ENCODE measurements around the gene CASP3. TPM values are rescaled to one million over a fixed set of nuclear protein-coding genes. Genes with fewer than 3 reads are reported as not detected.
A peak's percentile ranks its signal among the peaks of the same experiment; 100 is the strongest.
"Not testable (repeated sequence)": the region's sequence is repeated elsewhere in the genome, so short reads cannot be mapped to it uniquely, and the experiment has no call there.

CASP3 gene
- total RNA-seq, 4 donors from 2014 or later, result 6.2 to 147 (median 35.1) TPM

DNA sequence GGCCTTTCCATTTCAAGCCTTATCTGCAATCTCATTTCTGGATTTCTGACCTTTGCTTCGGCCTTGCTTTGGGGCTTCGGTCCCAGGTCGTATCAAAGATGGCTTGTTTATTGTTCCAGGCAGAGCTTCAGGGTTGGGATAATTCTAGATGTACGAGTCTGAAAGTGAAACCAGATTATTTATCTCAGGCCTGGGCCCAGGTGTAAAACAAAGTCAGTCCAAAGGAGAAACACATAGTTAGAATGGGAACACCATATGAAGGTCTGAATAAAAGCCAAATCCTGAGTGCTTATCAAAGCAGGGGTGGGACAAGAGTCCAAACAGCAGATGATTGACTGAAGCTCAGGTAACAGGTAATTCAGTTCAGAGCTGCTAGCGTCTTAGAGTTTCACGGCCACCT lies 17.4 kb upstream of the CASP3 start:
- no peaks in the 10 kb centered on the region for H3K27me3 ChIP-seq
- no peak for TF ChIP-seq EP300 (IDR thresholded peaks at IDR 0.05; ENCODE audit: low read depth)
- no peak for TF ChIP-seq POLR2A (IDR thresholded peaks at IDR 0.05)
- TF ChIP-seq, protein P1, sequence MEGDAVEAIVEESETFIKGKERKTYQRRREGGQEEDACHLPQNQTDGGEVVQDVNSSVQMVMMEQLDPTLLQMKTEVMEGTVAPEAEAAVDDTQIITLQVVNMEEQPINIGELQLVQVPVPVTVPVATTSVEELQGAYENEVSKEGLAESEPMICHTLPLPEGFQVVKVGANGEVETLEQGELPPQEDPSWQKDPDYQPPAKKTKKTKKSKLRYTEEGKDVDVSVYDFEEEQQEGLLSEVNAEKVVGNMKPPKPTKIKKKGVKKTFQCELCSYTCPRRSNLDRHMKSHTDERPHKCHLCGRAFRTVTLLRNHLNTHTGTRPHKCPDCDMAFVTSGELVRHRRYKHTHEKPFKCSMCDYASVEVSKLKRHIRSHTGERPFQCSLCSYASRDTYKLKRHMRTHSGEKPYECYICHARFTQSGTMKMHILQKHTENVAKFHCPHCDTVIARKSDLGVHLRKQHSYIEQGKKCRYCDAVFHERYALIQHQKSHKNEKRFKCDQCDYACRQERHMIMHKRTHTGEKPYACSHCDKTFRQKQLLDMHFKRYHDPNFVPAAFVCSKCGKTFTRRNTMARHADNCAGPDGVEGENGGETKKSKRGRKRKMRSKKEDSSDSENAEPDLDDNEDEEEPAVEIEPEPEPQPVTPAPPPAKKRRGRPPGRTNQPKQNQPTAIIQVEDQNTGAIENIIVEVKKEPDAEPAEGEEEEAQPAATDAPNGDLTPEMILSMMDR (IDR thresholded peaks at IDR 0.05), result no peak
- TF ChIP-seq POLR2AphosphoS5 (IDR thresholded peaks at IDR 0.05), result no peak
- in situ Hi-C loops (cut with MboI; ENCODE audit: low pct_ligation_motif_present in 1 of 4, low pct_unique_long_range_greater_than_20kb in 1 of 4, low sequenced_read_pairs in 3 of 4) (no loop called here), intact Hi-C loops (cut with DNase I; ENCODE audit: low total_unique reads) (no loop called here)
- no peaks in the 10 kb centered on the region for H3K9me3 ChIP-seq
- no peak for DNase-seq
- peak overlapping the region; percentile 60 to 80 (median 67) for H3K27ac ChIP-seq
- H3K4me3 ChIP-seq, result peak overlapping the region in 1 of 4 donors; percentile 2
- no peaks in the 10 kb centered on the region for H3K36me3 ChIP-seq
- H3K4me1 ChIP-seq, result peaks cover 0 to 20% (median 5%) of the 10 kb centered on the region in 4 donors
- WGBS, 2 donors (ENCODE audit: low coverage in 1 of 2), result 48 to 54% methylated on average over 6 of the region's 6 CpGs

- WGBS, 2 donors (ENCODE audit: low coverage in 1 of 2), result 72 to 73% methylated on average over 5 to 6 of the region's 6 CpGs
- Histone ChIP-seq H3K27me3 (no peaks in the 10 kb centered on the region), H3K36me3 (peaks cover 0 to 5% (median 0%) of the 10 kb centered on the region in 4 donors), H3K9me3 (no peaks in the 10 kb centered on the region), H3K27ac (no peak overlapping the region), H3K4me1 (peaks cover 0 to 20% (median 5%) of the 10 kb centered on the region in 4 donors), H3K4me3 (no peak overlapping the region)
- TF ChIP-seq EP300 (IDR thresholded peaks at IDR 0.05; ENCODE audit: low read depth), result no peak
- TF ChIP-seq POLR2A (IDR thresholded peaks at IDR 0.05), result no peak
- no peak for TF ChIP-seq POLR2AphosphoS5 (IDR thresholded peaks at IDR 0.05)
- TF ChIP-seq, protein P1 (IDR thresholded peaks at IDR 0.05), result no peak
- no peak for DNase-seq
- in situ Hi-C loops (cut with MboI; ENCODE audit: low pct_ligation_motif_present in 1 of 4, low pct_unique_long_range_greater_than_20kb in 1 of 4, low sequenced_read_pairs in 3 of 4), result no loop called here
- intact Hi-C loops (cut with DNase I; ENCODE audit: low total_unique reads), result no loop called here
Observed at GRCh38 chr4:184664445-184665210, 15.4 kb upstream of the CASP3 start.

DNA sequence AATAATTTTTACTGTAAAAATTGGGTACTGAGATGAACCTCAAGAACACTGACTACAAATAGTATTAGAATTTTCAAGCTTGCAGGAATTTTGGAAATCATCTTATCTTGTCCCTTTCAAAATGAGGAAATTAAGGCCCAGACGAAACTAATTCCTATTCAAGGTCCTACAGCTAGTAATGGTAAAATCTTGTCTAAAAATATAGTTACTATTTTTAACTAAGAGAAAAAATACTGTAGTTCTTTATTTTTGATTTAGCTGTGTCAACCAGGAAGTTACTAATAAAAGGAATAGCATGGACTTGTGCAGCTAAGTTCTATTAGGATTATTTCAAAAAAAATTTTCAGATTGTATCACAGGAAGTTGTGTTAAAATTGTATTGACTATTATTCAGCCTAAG lies 13.0 kb upstream of the CASP3 start:
- 75 to 77% methylated on average over 1 of the region's 1 CpG for WGBS, 2 donors (ENCODE audit: low coverage in 1 of 2)
- in situ Hi-C loops (cut with MboI; ENCODE audit: low pct_ligation_motif_present in 1 of 4, low pct_unique_long_range_greater_than_20kb in 1 of 4, low sequenced_read_pairs in 3 of 4) (no loop called here), intact Hi-C loops (cut with DNase I; ENCODE audit: low total_unique reads) (no loop called here)
- TF ChIP-seq EP300 (IDR thresholded peaks at IDR 0.05; ENCODE audit: low read depth), result no peak
- TF ChIP-seq POLR2A (IDR thresholded peaks at IDR 0.05), result no peak
- no peak for TF ChIP-seq POLR2AphosphoS5 (IDR thresholded peaks at IDR 0.05)
- Histone ChIP-seq H3K27me3 (no peaks in the 10 kb centered on the region), H3K4me1 (peaks cover 0 to 9% (median 4%) of the 10 kb centered on the region in 4 donors), H3K27ac (no peak overlapping the region), H3K9me3 (no peaks in the 10 kb centered on the region), H3K36me3 (peaks cover 0 to 8% (median under 1%) of the 10 kb centered on the region in 4 donors), H3K4me3 (no peak overlapping the region)
- no peak for DNase-seq

- TF ChIP-seq EP300 (IDR thresholded peaks at IDR 0.05; ENCODE audit: low read depth) (no peak), POLR2A (IDR thresholded peaks at IDR 0.05) (no peak), POLR2AphosphoS5 (IDR thresholded peaks at IDR 0.05) (no peak)
- TF ChIP-seq, protein P1 (IDR thresholded peaks at IDR 0.05), result no peak
- no peaks in the 10 kb centered on the region for H3K9me3 ChIP-seq
- in situ Hi-C loops (cut with MboI; ENCODE audit: low pct_ligation_motif_present in 1 of 4, low pct_unique_long_range_greater_than_20kb in 1 of 4, low sequenced_read_pairs in 3 of 4) (no loop called here), intact Hi-C loops (cut with DNase I; ENCODE audit: low total_unique reads) (no loop called here)
- no peaks in the 10 kb centered on the region for H3K27me3 ChIP-seq
- DNase-seq, result no peak
- no peak overlapping the region for H3K4me3 ChIP-seq
- H3K4me1 ChIP-seq, result no peaks in the 10 kb centered on the region
- H3K27ac ChIP-seq, result no peak overlapping the region
- peaks cover 0 to 11% (median 3%) of the 10 kb centered on the region in 4 donors for H3K36me3 ChIP-seq
Observed at GRCh38 chr4:184660978-184661377, 11.7 kb upstream of the CASP3 start.

- H3K27me3 ChIP-seq; H3K9me3 ChIP-seq; in situ Hi-C loops (cut with MboI; ENCODE audit: low pct_ligation_motif_present in 1 of 4, low pct_unique_long_range_greater_than_20kb in 1 of 4, low sequenced_read_pairs in 3 of 4); DNase-seq; intact Hi-C loops (cut with DNase I; ENCODE audit: low total_unique reads); H3K4me1 ChIP-seq; H3K27ac ChIP-seq; H3K4me3 ChIP-seq: not testable (repeated sequence)
- peaks cover 0 to 11% (median 3%) of the 10 kb centered on the region in 4 donors for H3K36me3 ChIP-seq
- 93 to 96% methylated on average over 7 to 9 of the region's 9 CpGs for WGBS, 2 donors (ENCODE audit: low coverage in 1 of 2)
Observed at GRCh38 chr4:184657820-184658219, 8.6 kb upstream of the CASP3 start.
